ENCODE results near the gene NAA16.

The NAA16 gene

GRCh38 chr13:41282129-41282571, 28.9 kb upstream of the NAA16 start:
- Histone ChIP-seq H3K4me1 (0 out of 2 replicates have a peak, but pooled peaks cover 8% of the 10 kb centered on the region), H3K27me3 (no peaks in the 10 kb centered on the region), H3K36me3 (no peaks in the 10 kb centered on the region), H3K4me2 (0 out of 2 replicates have a peak overlapping the region, but pooled peaks have one; percentile 21), H3K4me3 (no peak overlapping the region), H3K27ac (no peak overlapping the region), H4K20me1 (no peaks in the 10 kb centered on the region), H3K9me3 (no peaks in the 10 kb centered on the region), H3K9ac (no peak overlapping the region)
- no peak for TF ChIP-seq Cebpa-rat (IDR thresholded peaks at IDR 0.05)

- Histone ChIP-seq H3K9me3 (no peaks in the 10 kb centered on the region), H3K4me1 (0 out of 2 replicates have a peak, but pooled peaks cover 8% of the 10 kb centered on the region), H3K36me3 (no peaks in the 10 kb centered on the region), H3K4me2 (no peak overlapping the region), H3K27ac (no peak overlapping the region), H3K9ac (no peak overlapping the region), H3K4me3 (no peak overlapping the region), H3K27me3 (no peaks in the 10 kb centered on the region), H4K20me1 (no peaks in the 10 kb centered on the region)
- no peak for TF ChIP-seq Cebpa-rat (IDR thresholded peaks at IDR 0.05)
Observed at GRCh38 chr13:41284512-41285288, 26.4 kb upstream of the NAA16 start.

GRCh38 chr13:41286370-41286769, 24.7 kb upstream of the NAA16 start:
- Histone ChIP-seq H3K36me3 (no peaks in the 10 kb centered on the region), H3K4me3 (no peak overlapping the region), H3K9me3 (no peaks in the 10 kb centered on the region; the same call in 1 of the 2 replicates), H3K4me2 (no peak overlapping the region), H3K27ac (no peak overlapping the region), H3K9ac (no peak overlapping the region), H3K4me1 (0 out of 2 replicates have a peak, but pooled peaks cover 8% of the 10 kb centered on the region), H3K27me3 (no peaks in the 10 kb centered on the region), H4K20me1 (no peaks in the 10 kb centered on the region)
- no peak for TF ChIP-seq Cebpa-rat (IDR thresholded peaks at IDR 0.05)

- no peak overlapping the region for H3K4me2 ChIP-seq
- no peak for TF ChIP-seq Cebpa-rat (IDR thresholded peaks at IDR 0.05)
- no peaks in the 10 kb centered on the region for H3K4me1 ChIP-seq
- no peak overlapping the region for H3K27ac ChIP-seq
- no peak overlapping the region for H3K4me3 ChIP-seq
- no peaks in the 10 kb centered on the region for H3K27me3 ChIP-seq
- no peaks in the 10 kb centered on the region for H3K36me3 ChIP-seq
- H3K9ac ChIP-seq = no peak overlapping the region
- H4K20me1 ChIP-seq = no peaks in the 10 kb centered on the region
- H3K9me3 ChIP-seq = peaks cover 10% of the 10 kb centered on the region; the same call in 1 of the 2 replicates
Observed at GRCh38 chr13:41289463-41289881, 21.6 kb upstream of the NAA16 start.

GRCh38 chr13:41291246-41291645, 19.8 kb upstream of the NAA16 start:
- Histone ChIP-seq H3K27me3 (no peaks in the 10 kb centered on the region), H3K4me2 (no peak overlapping the region), H3K9ac (no peak overlapping the region), H3K36me3 (no peaks in the 10 kb centered on the region), H3K4me1 (no peaks in the 10 kb centered on the region), H3K27ac (no peak overlapping the region), H3K9me3 (peaks cover 10% of the 10 kb centered on the region; the same call in 1 of the 2 replicates), H3K4me3 (no peak overlapping the region), H4K20me1 (no peaks in the 10 kb centered on the region)
- TF ChIP-seq Cebpa-rat (IDR thresholded peaks at IDR 0.05) = no peak

GRCh38 chr13:41293272-41293671, 17.8 kb upstream of the NAA16 start:
- H3K27ac ChIP-seq = no peak overlapping the region
- TF ChIP-seq Cebpa-rat (IDR thresholded peaks at IDR 0.05) = no peak
- H4K20me1 ChIP-seq = no peaks in the 10 kb centered on the region
- H3K4me3 ChIP-seq = no peak overlapping the region
- H3K36me3 ChIP-seq = no peaks in the 10 kb centered on the region
- H3K9ac ChIP-seq = no peak overlapping the region
- no peak overlapping the region for H3K4me2 ChIP-seq
- no peaks in the 10 kb centered on the region for H3K4me1 ChIP-seq
- H3K27me3 ChIP-seq = no peaks in the 10 kb centered on the region
- H3K9me3 ChIP-seq = peaks cover 10% of the 10 kb centered on the region; the same call in 1 of the 2 replicates

- no peak for TF ChIP-seq Cebpa-rat (IDR thresholded peaks at IDR 0.05)
- Histone ChIP-seq H3K4me1 (no peaks in the 10 kb centered on the region), H3K9ac (no peak overlapping the region), H3K4me3 (no peak overlapping the region), H3K27ac (no peak overlapping the region), H3K9me3 (peaks cover 10% of the 10 kb centered on the region; the same call in 1 of the 2 replicates), H3K36me3 (no peaks in the 10 kb centered on the region), H3K4me2 (no peak overlapping the region), H4K20me1 (no peaks in the 10 kb centered on the region), H3K27me3 (no peaks in the 10 kb centered on the region)
Observed at GRCh38 chr13:41294914-41295313, 16.2 kb upstream of the NAA16 start.

GRCh38 chr13:41295973-41296372, 15.1 kb upstream of the NAA16 start:
- Histone ChIP-seq H3K9ac (no peak overlapping the region), H3K4me1 (no peaks in the 10 kb centered on the region), H3K27ac (no peak overlapping the region), H3K4me3 (no peak overlapping the region), H3K9me3 (peaks cover 10% of the 10 kb centered on the region; the same call in 1 of the 2 replicates), H3K4me2 (no peak overlapping the region), H3K36me3 (no peaks in the 10 kb centered on the region), H3K27me3 (no peaks in the 10 kb centered on the region), H4K20me1 (no peaks in the 10 kb centered on the region)
- TF ChIP-seq Cebpa-rat (IDR thresholded peaks at IDR 0.05) = no peak

- Histone ChIP-seq H4K20me1 (no peaks in the 10 kb centered on the region), H3K9me3 (peaks cover 9% of the 10 kb centered on the region; the same call in 1 of the 2 replicates), H3K36me3 (no peaks in the 10 kb centered on the region), H3K4me3 (no peak overlapping the region), H3K4me2 (no peak overlapping the region), H3K4me1 (no peaks in the 10 kb centered on the region), H3K27ac (no peak overlapping the region), H3K27me3 (no peaks in the 10 kb centered on the region), H3K9ac (no peak overlapping the region)
- no peak for TF ChIP-seq Cebpa-rat (IDR thresholded peaks at IDR 0.05)
Observed at GRCh38 chr13:41296879-41297646, 14.0 kb upstream of the NAA16 start.

All from BLaER1 (cell line).